Activated CD4-positive, alpha-beta T cell treated with anti-CD3 and anti-CD28 coated beads, Interleukin-2, amount 10 ng/mL, durations not matched to agents 24 days and 14 days (primary cell): ENCODE measurements around the gene LRCH1. TPM values are rescaled to one million over a fixed set of nuclear protein-coding genes. Genes with fewer than 3 reads are reported as not detected.
"Not testable (repeated sequence)": the region's sequence is repeated elsewhere in the genome, so short reads cannot be mapped to it uniquely, and the experiment has no call there.

ENCODE experiments used
- DNase-seq: peaks from one replicate; pipeline ENCODE4 v3.0.0; 2022
- H3K27ac Mint-ChIP-seq: one replicate; pipeline ENCODE4 v1.8.0; 2022; ENCODE audit warnings: mild to moderate bottlenecking, mixed read lengths
- H3K27me3 Mint-ChIP-seq: one replicate; pipeline ENCODE4 v1.8.0; 2022; ENCODE audit warnings: mixed read lengths
- H3K36me3 Mint-ChIP-seq: one replicate; pipeline ENCODE4 v1.8.0; 2022; ENCODE audit warnings: low read depth, mild to moderate bottlenecking, mixed read lengths
- H3K4me1 Mint-ChIP-seq: one replicate; pipeline ENCODE4 v1.8.0; 2021; ENCODE audit warnings: mixed read lengths
- H3K4me3 Mint-ChIP-seq: one replicate; pipeline ENCODE4 v1.8.0; 2022; ENCODE audit warnings: mild to moderate bottlenecking, moderate library complexity, mixed read lengths
- H3K9me3 Mint-ChIP-seq: one replicate; pipeline ENCODE4 v1.8.0; 2021; ENCODE audit warnings: mixed read lengths
- intact Hi-C: fragments of 100-400 bp; cut with micrococcal nuclease; formaldehyde crosslinking; loops from one replicate; pipeline ENCODE4 v1.15.1; 2023
- total RNA-seq: library from RNA; stranded (reverse); gene quantifications from 2 replicates; pipeline ENCODE4 v1.2.3, GENCODE V29; 2022

LRCH1 gene
- total RNA-seq, 1 donor from 2014 or later = 18.3 TPM

- DNase-seq = no peak
- H3K27ac Mint-ChIP-seq = no peak overlapping the region
- no peaks in the 10 kb centered on the region for H3K9me3 Mint-ChIP-seq
- H3K36me3 Mint-ChIP-seq = peaks cover 29% of the 10 kb centered on the region
- intact Hi-C loops = no loop called here
- H3K27me3 Mint-ChIP-seq = no peaks in the 10 kb centered on the region
- H3K4me1 Mint-ChIP-seq = no peaks in the 10 kb centered on the region
- no peak overlapping the region for H3K4me3 Mint-ChIP-seq
Measured at GRCh38 chr13:46738766-46739165, 185.8 kb downstream of the LRCH1 start.

GRCh38 chr13:46739447-46740098, 186.6 kb downstream of the LRCH1 start:
- DNase-seq = no peak
- no peak overlapping the region for H3K27ac Mint-ChIP-seq
- intact Hi-C loops = no loop called here
- H3K36me3 Mint-ChIP-seq = peaks cover 34% of the 10 kb centered on the region
- no peaks in the 10 kb centered on the region for H3K4me1 Mint-ChIP-seq
- no peaks in the 10 kb centered on the region for H3K27me3 Mint-ChIP-seq
- no peaks in the 10 kb centered on the region for H3K9me3 Mint-ChIP-seq
- no peak overlapping the region for H3K4me3 Mint-ChIP-seq

GRCh38 chr13:46743191-46743590, 190.2 kb downstream of the LRCH1 start:
- Mint-ChIP-seq H3K9me3 (no peaks in the 10 kb centered on the region), H3K27me3 (no peaks in the 10 kb centered on the region), H3K36me3 (peaks cover 46% of the 10 kb centered on the region), H3K27ac (no peak overlapping the region), H3K4me1 (no peaks in the 10 kb centered on the region), H3K4me3 (no peak overlapping the region)
- intact Hi-C loops = no loop called here
- no peak for DNase-seq

- no peak for DNase-seq
- no peak overlapping the region for H3K27ac Mint-ChIP-seq
- H3K9me3 Mint-ChIP-seq = no peaks in the 10 kb centered on the region
Measured at GRCh38 chr13:46745062-46745461, 192.1 kb downstream of the LRCH1 start.

GRCh38 chr13:46745706-46746105, 192.7 kb downstream of the LRCH1 start:
- Mint-ChIP-seq H3K36me3 (peaks cover 59% of the 10 kb centered on the region), H3K9me3 (no peaks in the 10 kb centered on the region), H3K4me3 (no peak overlapping the region), H3K4me1 (peaks cover 8% of the 10 kb centered on the region), H3K27me3 (no peaks in the 10 kb centered on the region), H3K27ac (no peak overlapping the region)
- no peak for DNase-seq
- intact Hi-C loops = no loop called here

More at GRCh38 chr13:46745062-46745461, 192.1 kb downstream of the LRCH1 start:
- Mint-ChIP-seq H3K4me3 (no peak overlapping the region), H3K4me1 (peaks cover 4% of the 10 kb centered on the region), H3K27me3 (no peaks in the 10 kb centered on the region), H3K36me3 (peaks cover 53% of the 10 kb centered on the region)
- intact Hi-C loops = no loop called here

GRCh38 chr13:46747031-46747820, 194.3 kb downstream of the LRCH1 start:
- Mint-ChIP-seq H3K4me3 (no peak overlapping the region), H3K36me3 (peaks cover 55% of the 10 kb centered on the region), H3K27me3 (no peaks in the 10 kb centered on the region), H3K9me3 (no peaks in the 10 kb centered on the region), H3K4me1 (peaks cover 21% of the 10 kb centered on the region), H3K27ac (no peak overlapping the region)
- DNase-seq = no peak
- intact Hi-C loops = no loop called here

- no peaks in the 10 kb centered on the region for H3K27me3 Mint-ChIP-seq
- no peaks in the 10 kb centered on the region for H3K9me3 Mint-ChIP-seq
- H3K4me1 Mint-ChIP-seq = peaks cover 24% of the 10 kb centered on the region
- intact Hi-C loops = no loop called here
- peaks cover 55% of the 10 kb centered on the region for H3K36me3 Mint-ChIP-seq
- no peak overlapping the region for H3K27ac Mint-ChIP-seq
- no peak overlapping the region for H3K4me3 Mint-ChIP-seq
- no peak for DNase-seq
Measured at GRCh38 chr13:46748300-46748699, 195.3 kb downstream of the LRCH1 start.

GRCh38 chr13:46749951-46750350, 197.0 kb downstream of the LRCH1 start:
- no peaks in the 10 kb centered on the region for H3K9me3 Mint-ChIP-seq
- DNase-seq = no peak
- H3K27me3 Mint-ChIP-seq = no peaks in the 10 kb centered on the region
- H3K36me3 Mint-ChIP-seq = peaks cover 53% of the 10 kb centered on the region
- no peak overlapping the region for H3K4me3 Mint-ChIP-seq
- no peak overlapping the region for H3K27ac Mint-ChIP-seq
- intact Hi-C loops = loop anchor here (5.0 to 10.0 kb wide), 2 partner anchors 47 to 405 kb away; partner anchors contain the start of gene ESD
- peaks cover 33% of the 10 kb centered on the region for H3K4me1 Mint-ChIP-seq

GRCh38 chr13:46751811-46752635, 199.1 kb downstream of the LRCH1 start:
- H3K9me3 Mint-ChIP-seq = no peaks in the 10 kb centered on the region
- peak overlapping the region; percentile 57 for H3K27ac Mint-ChIP-seq
- no peaks in the 10 kb centered on the region for H3K27me3 Mint-ChIP-seq
- peaks cover 35% of the 10 kb centered on the region for H3K36me3 Mint-ChIP-seq
- H3K4me3 Mint-ChIP-seq = peak overlapping the region; percentile 62
- H3K4me1 Mint-ChIP-seq = peaks cover 33% of the 10 kb centered on the region
- DNase-seq = peak; percentile 89
- intact Hi-C loops = loop anchor here (5.0 to 10.0 kb wide), 2 partner anchors 45 to 407 kb away; partner anchors contain the start of gene ESD

GRCh38 chr13:46753137-46753536, 200.2 kb downstream of the LRCH1 start:
- Mint-ChIP-seq H3K27ac (no peak overlapping the region), H3K4me3 (no peak overlapping the region), H3K36me3 (peaks cover 32% of the 10 kb centered on the region), H3K9me3 (no peaks in the 10 kb centered on the region), H3K4me1 (peaks cover 37% of the 10 kb centered on the region), H3K27me3 (no peaks in the 10 kb centered on the region)
- DNase-seq = no peak
- intact Hi-C loops = loop anchor here (5.0 to 10.0 kb wide), 2 partner anchors 44 to 408 kb away; partner anchors contain the start of gene ESD

- no peak for DNase-seq
- Mint-ChIP-seq H3K27ac (no peak overlapping the region), H3K4me3 (no peak overlapping the region), H3K9me3 (no peaks in the 10 kb centered on the region), H3K4me1 (peaks cover 42% of the 10 kb centered on the region), H3K36me3 (peaks cover 25% of the 10 kb centered on the region), H3K27me3 (no peaks in the 10 kb centered on the region)
- intact Hi-C loops = loop anchor here (5.0 to 10.0 kb wide), 2 partner anchors 43 to 409 kb away; partner anchors contain the start of gene ESD
Measured at GRCh38 chr13:46753917-46754316, 200.9 kb downstream of the LRCH1 start.

- Mint-ChIP-seq H3K4me3 (no peak overlapping the region), H3K9me3 (no peaks in the 10 kb centered on the region), H3K4me1 (peaks cover 41% of the 10 kb centered on the region), H3K36me3 (peaks cover 22% of the 10 kb centered on the region), H3K27me3 (no peaks in the 10 kb centered on the region), H3K27ac (no peak overlapping the region)
- DNase-seq = no peak
- intact Hi-C loops = loop anchor here (5.0 to 10.0 kb wide), 2 partner anchors 42 to 410 kb away; partner anchors contain the start of gene ESD
Measured at GRCh38 chr13:46754812-46755211, 201.8 kb downstream of the LRCH1 start.

- intact Hi-C loops = loop anchor here (10.0 kb wide), 1 partner anchor 411 kb away; no protein-coding TSS in a partner anchor
- H3K27ac Mint-ChIP-seq, H3K27me3 Mint-ChIP-seq, DNase-seq, H3K4me3 Mint-ChIP-seq, H3K9me3 Mint-ChIP-seq: not testable (repeated sequence)
- peaks cover 18% of the 10 kb centered on the region for H3K36me3 Mint-ChIP-seq
- H3K4me1 Mint-ChIP-seq = peaks cover 40% of the 10 kb centered on the region
Measured at GRCh38 chr13:46755508-46755907, 202.5 kb downstream of the LRCH1 start.
